Naive thymus-derived CD8-positive, alpha-beta T cell (primary cell): ENCODE results near the gene DDX31. TPM values are rescaled to one million over a fixed set of nuclear protein-coding genes. Genes with fewer than 3 reads are reported as not detected.

ENCODE experiments used
- ATAC-seq, 2 donors: fragments of 150-1000 bp; cut with Tn5 transposase in 1 of 2; sonication (Bioruptor Pico), chemical (Tn5 transposase) in 1 of 2; 1 replicate in 1 of 2; 2 replicates in 1 of 2; pipeline ENCODE4 v1.10.0; 2021; ENCODE audit warnings: mild to moderate bottlenecking in 2 of 2, moderate library complexity in 2 of 2
- POLR2A ChIA-PET: fragments of 350-600 bp; sonication (Branson Sonifier 250); formaldehyde crosslinking; loops from one replicate; lab custom pipeline; 2021; ENCODE audit warnings: antibody characterized with exemption; lab: Charles Lee
- DNase-seq, 10 donors: peaks; one replicate each; pipeline versions ENCODE4 v3.0.0 to v3.0.0-alpha.2; 2020 to 2022
- H3K27ac Mint-ChIP-seq, 10 donors: one replicate each; pipeline ENCODE4 v1.8.0; 2020 to 2022; ENCODE audit warnings: mild to moderate bottlenecking in 10 of 10, mixed read lengths in 10 of 10, moderate library complexity in 4 of 10, inconsistent platforms in 1 of 10
- H3K27me3 Mint-ChIP-seq, 5 donors: one replicate each; pipeline ENCODE4 v1.8.0; 2021 to 2022; ENCODE audit warnings: mixed read lengths in 5 of 5
- H3K36me3 Mint-ChIP-seq, 3 donors: one replicate each; pipeline ENCODE4 v1.8.0; 2020 to 2022; ENCODE audit warnings: mixed read lengths in 3 of 3, mild to moderate bottlenecking in 2 of 3, inconsistent platforms in 1 of 3
- H3K4me1 Mint-ChIP-seq, 4 donors: one replicate each; pipeline ENCODE4 v1.8.0; 2021 to 2022; ENCODE audit warnings: mixed read lengths in 4 of 4
- H3K4me3 Mint-ChIP-seq, 10 donors: one replicate each; pipeline ENCODE4 v1.8.0; 2020 to 2022; ENCODE audit warnings: mild to moderate bottlenecking in 10 of 10, mixed read lengths in 10 of 10, moderate library complexity in 6 of 10, inconsistent platforms in 1 of 10
- H3K9me3 Mint-ChIP-seq, 9 donors: one replicate each; pipeline ENCODE4 v1.8.0; 2020 to 2022; ENCODE audit warnings: mixed read lengths in 9 of 9, mild to moderate bottlenecking in 3 of 9, inconsistent platforms in 1 of 9, moderate library complexity in 1 of 9
- polyA plus RNA-seq, 3 donors: library from polyadenylated mRNA; unstranded; fragments of 300-500 nt; fragmentation: Illumina TruSeq; gene quantifications; one replicate each; pipeline ENCODE4 v1.2.3, GENCODE V29; 2021
- total RNA-seq, 8 experiments: library from RNA in 2 of 8; stranded (reverse) in 2 of 8; gene quantifications; one replicate each; pipeline ENCODE4 v1.2.3 and lab custom pipeline; 2021 to 2026

The DDX31 gene
- total and polyA plus RNA-seq, 5 experiments from 2014 or later = 6.2 to 25.2 (median 9.7) TPM

DNA sequence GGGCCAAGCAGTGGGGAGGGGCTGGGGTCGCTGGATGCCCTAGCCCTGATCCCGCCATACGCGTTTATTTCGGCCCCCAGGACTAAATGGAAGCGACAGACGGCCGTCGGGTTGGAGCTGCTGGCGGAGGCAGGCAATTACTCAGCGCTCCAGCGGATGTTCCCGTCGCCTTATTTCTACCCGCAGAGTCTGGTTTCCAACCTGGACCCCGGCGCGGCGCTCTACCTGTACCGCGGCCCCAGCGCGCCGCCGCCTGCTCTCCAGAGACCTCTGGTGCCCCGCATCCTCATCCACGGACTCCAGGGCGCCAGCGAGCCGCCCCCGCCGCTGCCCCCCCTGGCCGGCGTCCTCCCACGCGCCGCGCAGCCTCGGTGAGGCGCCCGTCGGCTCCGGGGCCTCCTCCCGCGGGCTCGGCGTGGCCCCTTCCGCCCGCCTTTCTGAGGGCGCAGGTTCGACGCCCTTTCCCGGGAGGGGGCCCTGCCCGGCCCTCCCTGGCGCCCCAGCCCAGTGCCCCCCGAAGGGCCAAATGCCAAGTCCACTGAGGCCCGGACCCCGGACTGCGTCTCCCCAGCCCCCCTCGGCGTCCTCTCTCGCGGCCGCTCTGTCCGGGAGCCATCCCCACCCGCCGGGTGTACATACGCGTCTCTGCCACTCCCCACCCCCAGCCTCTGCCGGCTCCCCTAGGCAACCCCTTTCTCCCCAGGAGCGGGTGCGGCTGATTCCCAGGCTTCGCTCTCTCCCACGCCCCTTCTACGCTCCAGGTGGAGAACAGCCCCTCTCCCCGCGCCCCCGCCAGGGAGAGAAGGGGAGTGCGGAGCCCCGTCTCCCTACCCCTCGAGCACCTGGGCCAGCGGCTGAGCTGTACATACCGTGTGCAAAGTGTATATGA is 80.4 kb downstream of the DDX31 start:
- H3K9me3 Mint-ChIP-seq = peaks cover 0 to 3% (median 0%) of the 10 kb centered on the region in 9 donors
- peak in 1 of 2 donors; percentile 29 for ATAC-seq

DNA sequence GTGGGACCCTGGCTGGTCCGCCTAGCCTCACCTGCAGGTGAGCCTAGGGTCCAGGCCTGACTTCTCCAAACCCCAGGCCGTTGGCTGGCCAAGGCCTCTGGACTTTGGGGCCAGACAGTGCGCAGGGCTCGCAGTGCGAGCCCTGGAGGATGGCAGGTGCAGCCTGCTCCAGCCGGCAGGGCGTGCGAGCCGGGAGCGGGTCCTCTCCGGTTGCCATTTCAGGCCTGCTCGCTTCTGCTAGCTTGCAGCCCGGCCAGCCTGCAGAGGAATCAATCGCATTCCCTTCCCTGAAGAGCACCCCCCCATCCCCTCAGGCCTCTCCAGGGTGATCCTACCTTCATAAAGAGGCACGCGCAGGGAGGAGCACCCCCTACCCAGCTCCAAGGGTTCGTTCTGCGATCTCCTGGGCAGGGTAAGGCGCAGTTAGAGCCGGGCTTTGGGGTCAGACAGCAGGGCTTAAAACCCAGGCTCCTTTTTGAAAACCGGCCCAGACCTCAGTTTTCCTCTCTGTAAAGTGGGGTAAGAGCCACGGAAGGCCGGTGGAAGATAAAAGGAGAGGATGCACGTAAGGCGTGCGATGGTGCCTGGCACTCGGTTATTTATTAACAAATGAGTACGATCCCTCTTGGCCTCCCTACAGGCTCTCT is 81.2 kb downstream of the DDX31 start:
- H3K4me3 Mint-ChIP-seq = no peak overlapping the region
- peaks cover 0 to 3% (median 0%) of the 10 kb centered on the region in 9 donors for H3K9me3 Mint-ChIP-seq
- POLR2A ChIA-PET = no interaction called here
- H3K36me3 Mint-ChIP-seq = peaks cover 6 to 10% (median 10%) of the 10 kb centered on the region in 3 donors
- peak overlapping the region in 1 of 10 donors; percentile 3 for H3K27ac Mint-ChIP-seq
- peaks cover 8 to 29% (median 13%) of the 10 kb centered on the region in 4 donors for H3K4me1 Mint-ChIP-seq
- no peak for ATAC-seq
- peaks cover 37 to 91% (median 60%) of the 10 kb centered on the region in 5 donors for H3K27me3 Mint-ChIP-seq
- no peak for DNase-seq

More for the DNA sequence above, 80.4 kb downstream of the DDX31 start:
- no peak for DNase-seq
- POLR2A ChIA-PET = no interaction called here
- Mint-ChIP-seq H3K27ac (peak overlapping the region in 1 of 10 donors; percentile 49), H3K27me3 (peaks cover 34 to 86% (median 57%) of the 10 kb centered on the region in 5 donors), H3K36me3 (peaks cover 6 to 17% (median 14%) of the 10 kb centered on the region in 3 donors), H3K4me3 (peak overlapping the region in 1 of 10 donors; percentile 21), H3K4me1 (peaks cover 8 to 29% (median 13%) of the 10 kb centered on the region in 4 donors)

DNA sequence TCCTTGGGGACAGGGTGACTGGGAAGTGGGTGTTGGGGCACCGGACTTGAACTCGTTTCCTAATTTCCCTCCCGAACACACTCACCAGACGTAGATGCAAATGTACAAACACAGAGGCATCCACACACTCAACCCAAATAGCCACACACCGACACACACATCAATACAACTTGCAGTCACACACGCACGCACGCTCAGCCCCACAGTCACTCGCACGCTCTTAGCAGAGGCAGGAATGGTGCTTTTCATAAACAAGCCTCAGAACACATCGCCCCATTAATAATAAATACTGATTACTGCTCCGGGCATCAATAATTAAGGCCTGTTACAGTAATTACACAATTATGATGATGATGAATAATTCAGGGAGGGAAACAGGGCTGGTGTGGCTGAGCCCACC is 81.7 kb downstream of the DDX31 start:
- POLR2A ChIA-PET = no interaction called here
- no peak for ATAC-seq
- DNase-seq = no peak
- no peak overlapping the region for H3K27ac Mint-ChIP-seq
- peaks cover 0 to 3% (median 0%) of the 10 kb centered on the region in 9 donors for H3K9me3 Mint-ChIP-seq
- peaks cover 5 to 6% (median 6%) of the 10 kb centered on the region in 3 donors for H3K36me3 Mint-ChIP-seq
- peaks cover 8 to 29% (median 13%) of the 10 kb centered on the region in 4 donors for H3K4me1 Mint-ChIP-seq
- no peak overlapping the region for H3K4me3 Mint-ChIP-seq
- peaks cover 37 to 91% (median 55%) of the 10 kb centered on the region in 5 donors for H3K27me3 Mint-ChIP-seq

DNA sequence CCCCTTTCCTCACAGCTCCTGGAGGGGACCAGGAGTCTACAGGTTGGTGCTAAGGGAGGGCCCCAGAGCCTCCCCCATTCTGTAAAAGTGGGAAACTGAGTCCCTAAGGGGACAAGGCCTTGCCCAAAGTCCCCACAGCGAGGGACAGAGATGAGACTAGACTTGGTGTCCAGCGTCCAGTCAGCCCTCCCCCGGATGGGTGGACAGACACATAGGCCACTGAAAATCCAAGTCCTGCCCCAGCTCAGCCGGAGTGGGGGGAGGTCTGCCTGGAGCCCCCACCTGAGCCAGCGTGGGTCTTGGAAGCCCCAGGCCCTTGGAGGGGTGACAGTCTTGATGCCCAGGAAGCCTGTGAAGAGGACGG is 82.2 kb downstream of the DDX31 start:
- POLR2A ChIA-PET = no interaction called here
- Mint-ChIP-seq H3K4me3 (no peak overlapping the region), H3K9me3 (peaks cover 0 to 3% (median 0%) of the 10 kb centered on the region in 9 donors), H3K27me3 (peaks cover 36 to 92% (median 55%) of the 10 kb centered on the region in 5 donors), H3K36me3 (peaks cover 4 to 6% (median 6%) of the 10 kb centered on the region in 3 donors), H3K27ac (no peak overlapping the region), H3K4me1 (peaks cover 8 to 29% (median 13%) of the 10 kb centered on the region in 4 donors)
- ATAC-seq = no peak
- DNase-seq = peak in 1 of 10 donors; percentile 53

DNA sequence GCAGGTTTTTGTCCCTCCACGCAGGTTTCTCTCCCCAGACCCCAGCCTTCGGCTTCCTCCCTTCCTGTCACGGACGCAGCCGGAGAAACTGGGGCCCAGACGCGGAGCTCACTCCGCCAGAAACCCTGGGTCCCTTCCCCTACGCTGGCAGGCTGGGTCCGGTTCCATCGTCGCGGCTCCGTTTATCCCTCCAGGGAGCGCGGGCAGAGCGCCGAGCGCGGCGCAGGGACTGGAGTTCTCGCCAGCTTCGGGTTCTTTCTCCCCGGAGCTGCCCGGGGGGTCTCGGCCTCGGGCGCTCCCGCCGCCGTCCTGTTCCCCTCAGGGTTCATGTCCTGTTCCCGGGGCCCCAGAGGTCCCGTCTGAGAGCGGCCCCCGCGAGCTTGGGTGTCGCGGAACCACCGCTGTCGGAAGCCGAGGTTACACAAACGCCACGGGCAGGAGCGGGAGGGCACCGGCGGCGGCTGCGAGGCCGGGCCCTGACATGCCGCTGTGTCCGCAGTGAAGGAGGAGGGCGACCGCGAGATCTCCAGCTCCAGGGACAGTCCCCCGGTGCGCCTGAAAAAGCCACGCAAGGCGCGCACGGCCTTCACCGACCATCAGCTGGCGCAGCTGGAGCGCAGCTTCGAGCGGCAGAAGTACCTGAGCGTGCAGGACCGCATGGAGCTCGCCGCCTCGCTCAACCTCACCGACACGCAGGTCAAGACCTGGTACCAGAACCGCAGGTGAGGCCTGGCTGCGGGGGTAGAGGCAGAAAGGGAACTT is 82.8 kb downstream of the DDX31 start:
- H3K27ac Mint-ChIP-seq = no peak overlapping the region
- H3K9me3 Mint-ChIP-seq = peaks cover 0 to 3% (median 0%) of the 10 kb centered on the region in 9 donors
- peaks cover 8 to 25% (median 13%) of the 10 kb centered on the region in 4 donors for H3K4me1 Mint-ChIP-seq
- H3K36me3 Mint-ChIP-seq = peaks cover 4 to 6% (median 6%) of the 10 kb centered on the region in 3 donors
- peaks cover 34 to 89% (median 50%) of the 10 kb centered on the region in 5 donors for H3K27me3 Mint-ChIP-seq
- H3K4me3 Mint-ChIP-seq = no peak overlapping the region
- no peak for ATAC-seq
- POLR2A ChIA-PET = no interaction called here
- peak in 1 of 10 donors; percentile 50 for DNase-seq

DNA sequence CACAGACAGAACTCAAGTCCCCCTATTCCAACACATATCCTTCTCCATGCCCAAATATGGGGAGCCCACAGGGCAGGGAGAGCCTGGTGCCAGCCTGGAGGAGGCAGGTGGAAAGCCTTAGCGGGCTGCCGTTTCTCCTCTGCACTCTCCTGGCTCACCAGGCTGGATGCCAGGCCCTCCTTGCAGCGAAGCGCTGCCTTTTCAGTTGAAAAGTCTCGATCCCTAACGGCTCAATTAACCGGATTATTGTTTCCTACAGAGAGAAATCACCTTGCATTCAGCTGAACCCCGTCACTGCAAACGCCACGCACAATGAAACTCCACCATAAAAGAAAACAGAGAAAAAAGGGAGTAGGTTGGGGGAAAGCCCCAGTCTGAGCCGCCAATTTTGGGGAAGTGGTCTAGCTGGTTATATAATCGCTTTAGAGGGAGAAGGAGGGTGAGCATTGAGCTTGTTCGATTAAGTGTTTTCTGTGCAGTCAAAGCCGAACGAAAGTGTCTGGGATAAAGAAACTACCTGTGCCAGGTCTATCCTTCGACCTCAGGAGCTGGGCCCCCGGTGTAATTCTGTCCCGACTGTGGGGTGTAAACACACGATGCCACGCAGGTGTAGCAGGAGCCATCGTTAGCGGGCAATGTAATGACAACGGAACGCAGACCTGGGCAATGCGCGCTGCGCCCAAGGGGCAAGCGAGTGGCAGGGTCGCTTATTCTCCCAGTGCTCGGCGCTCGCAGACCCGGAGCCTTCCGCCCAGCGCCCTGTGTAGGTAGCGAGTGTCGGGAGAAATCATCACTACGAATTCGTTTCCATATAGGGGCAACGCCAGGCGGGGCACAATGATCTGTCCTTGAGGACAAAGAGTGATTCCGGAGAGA is 83.6 kb downstream of the DDX31 start:
- Mint-ChIP-seq H3K4me1 (peaks cover 8 to 27% (median 13%) of the 10 kb centered on the region in 4 donors), H3K27ac (peak overlapping the region in 1 of 10 donors; percentile 37), H3K36me3 (peaks cover 4 to 6% (median 6%) of the 10 kb centered on the region in 3 donors), H3K27me3 (peaks cover 31 to 89% (median 48%) of the 10 kb centered on the region in 5 donors), H3K4me3 (no peak overlapping the region), H3K9me3 (peaks cover 0 to 3% (median 0%) of the 10 kb centered on the region in 9 donors)
- ATAC-seq = no peak
- DNase-seq = no peak
- POLR2A ChIA-PET = no interaction called here

DNA sequence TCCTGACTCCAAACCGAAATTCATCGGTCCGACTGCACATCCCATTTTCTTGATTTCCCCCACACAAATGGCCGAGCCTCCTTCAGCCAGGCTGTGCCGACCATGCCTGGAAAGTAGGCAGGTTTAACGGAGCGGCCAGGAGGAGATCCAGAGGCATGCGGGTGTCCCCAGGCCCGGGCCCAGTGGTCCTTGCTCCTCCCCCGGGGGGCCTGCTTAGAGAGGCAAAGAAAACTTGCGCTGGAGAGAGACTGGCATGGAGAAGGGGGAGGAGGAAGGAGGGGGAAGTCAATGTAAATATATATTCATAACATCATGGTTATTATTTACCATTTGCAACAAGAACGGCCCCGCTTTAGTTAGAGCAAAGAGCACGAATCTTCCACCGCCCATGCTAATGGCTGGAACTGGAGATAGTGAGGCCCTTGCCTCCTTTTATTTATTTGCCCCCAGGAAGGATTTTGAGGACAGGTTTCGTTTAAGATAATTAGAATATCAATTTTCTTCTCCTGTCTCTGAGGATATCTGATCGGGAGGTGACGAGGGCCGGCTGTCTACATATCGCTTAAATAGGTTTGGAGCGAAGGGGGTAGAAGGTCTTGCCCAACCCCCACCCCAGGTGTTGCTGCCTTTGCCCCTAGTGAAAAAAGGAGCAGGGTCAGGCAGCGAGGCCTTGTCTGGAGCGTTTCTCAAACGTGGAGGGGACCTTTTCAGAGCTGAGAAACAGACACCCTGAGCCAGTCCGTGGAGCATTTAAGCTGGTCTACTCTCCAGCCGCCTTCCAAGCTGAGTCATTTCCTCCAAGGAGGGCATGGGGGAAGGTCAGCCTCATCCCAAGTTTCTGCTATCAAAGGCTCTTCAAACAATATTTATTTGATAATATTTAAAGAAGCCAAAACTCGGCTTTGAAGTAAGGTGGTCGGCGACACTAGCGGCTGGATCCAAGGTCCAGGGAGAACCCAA is 84.9 kb downstream of the DDX31 start:
- Mint-ChIP-seq H3K27me3 (peaks cover 31 to 79% (median 41%) of the 10 kb centered on the region in 5 donors), H3K4me3 (peak overlapping the region in 1 of 10 donors; percentile 38), H3K4me1 (peaks cover 4 to 18% (median 12%) of the 10 kb centered on the region in 4 donors), H3K9me3 (peaks cover 0 to 3% (median 0%) of the 10 kb centered on the region in 9 donors), H3K27ac (no peak overlapping the region), H3K36me3 (peaks cover 3 to 6% (median 6%) of the 10 kb centered on the region in 3 donors)
- ATAC-seq (no peak), DNase-seq (peak in 1 of 10 donors; percentile 26)
- POLR2A ChIA-PET = no interaction called here

DNA sequence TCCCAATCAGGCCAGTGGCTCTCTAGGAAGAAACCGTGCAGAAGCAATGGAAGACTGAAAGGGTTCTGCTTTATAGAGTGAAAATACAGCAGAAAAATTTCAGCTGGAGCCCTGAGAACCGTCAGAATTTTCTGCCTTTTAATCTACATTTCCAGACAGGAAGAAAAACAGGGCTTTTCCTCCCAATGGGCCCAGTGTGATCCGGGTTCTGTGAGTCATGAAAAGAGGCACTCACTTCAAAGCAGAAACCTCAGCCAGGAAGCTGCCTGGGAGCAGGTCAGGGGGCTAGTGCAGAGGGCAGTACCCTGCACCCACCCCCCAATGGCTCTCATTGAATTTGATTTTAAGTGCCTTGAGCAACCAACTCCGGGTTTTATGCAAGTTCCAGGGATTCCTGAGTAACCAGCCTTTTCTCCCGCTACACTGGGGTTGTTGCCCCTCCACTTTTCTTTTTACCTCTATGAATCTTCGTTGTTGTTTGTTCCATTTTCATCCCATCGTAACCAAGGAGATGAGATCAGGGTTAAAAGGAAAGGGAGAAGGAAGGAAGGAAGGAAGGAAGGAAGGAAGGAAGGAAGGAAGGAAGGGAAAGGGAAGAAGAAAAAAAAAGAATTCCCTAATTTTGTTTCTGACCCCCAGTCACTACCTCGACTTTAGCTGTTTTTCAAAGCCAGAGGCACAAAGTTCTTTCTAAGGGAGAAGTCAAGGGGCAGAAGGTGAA is 86.0 kb downstream of the DDX31 start:
- Mint-ChIP-seq H3K27ac (no peak overlapping the region), H3K4me1 (peaks cover 3 to 14% (median 11%) of the 10 kb centered on the region in 4 donors), H3K36me3 (peaks cover 6% of the 10 kb centered on the region in 3 donors), H3K9me3 (peaks cover 0 to 3% (median 0%) of the 10 kb centered on the region in 9 donors), H3K27me3 (peaks cover 32 to 78% (median 40%) of the 10 kb centered on the region in 5 donors), H3K4me3 (peak overlapping the region in 2 of 10 donors; percentile 10 to 24)
- ATAC-seq (no peak), DNase-seq (no peak)
- POLR2A ChIA-PET = no interaction called here

DNA sequence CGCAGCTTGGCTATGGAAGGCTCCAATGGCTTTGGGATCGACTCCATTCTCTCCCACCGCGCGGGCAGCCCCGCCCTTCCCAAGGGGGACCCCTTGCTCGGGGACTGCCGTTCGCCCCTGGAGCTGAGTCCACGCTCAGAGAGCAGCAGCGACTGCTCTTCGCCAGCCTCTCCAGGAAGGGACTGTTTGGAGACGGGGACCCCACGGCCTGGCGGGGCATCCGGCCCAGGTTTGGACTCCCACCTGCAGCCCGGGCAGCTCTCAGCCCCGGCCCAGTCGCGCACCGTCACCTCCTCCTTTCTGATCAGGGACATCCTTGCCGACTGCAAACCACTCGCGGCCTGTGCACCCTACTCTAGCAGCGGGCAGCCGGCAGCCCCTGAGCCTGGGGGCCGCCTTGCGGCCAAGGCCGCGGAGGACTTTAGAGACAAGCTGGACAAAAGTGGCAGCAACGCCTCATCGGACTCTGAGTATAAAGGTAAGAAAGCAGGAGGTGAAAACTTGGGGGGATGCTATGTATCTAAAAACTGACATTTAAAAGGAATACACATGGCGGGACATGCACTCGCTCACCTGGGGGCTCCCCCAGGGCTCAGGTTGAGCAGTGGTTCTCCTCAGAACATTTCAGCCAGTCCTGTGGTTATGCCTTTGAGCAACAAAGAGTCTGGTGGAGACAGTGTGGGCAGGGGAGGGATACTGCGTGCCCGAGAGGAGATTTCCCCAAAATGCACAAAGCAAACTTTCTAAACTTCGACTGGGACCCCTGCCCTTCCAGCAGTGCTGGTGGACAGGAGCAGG is 86.8 kb downstream of the DDX31 start:
- ATAC-seq = no peak

More for the DNA sequence above, 86.8 kb downstream of the DDX31 start:
- Mint-ChIP-seq H3K4me3 (peak overlapping the region in 2 of 10 donors; percentile 10 to 24), H3K9me3 (peaks cover 0 to under 1% (median 0%) of the 10 kb centered on the region in 9 donors), H3K36me3 (peaks cover 6 to 8% (median 6%) of the 10 kb centered on the region in 3 donors), H3K27me3 (peaks cover 33 to 78% (median 44%) of the 10 kb centered on the region in 5 donors), H3K27ac (no peak overlapping the region), H3K4me1 (peaks cover 4 to 12% (median 10%) of the 10 kb centered on the region in 4 donors)
- DNase-seq = no peak
- POLR2A ChIA-PET = interaction anchor here (1.0 kb wide), 1 partner anchor 9 kb away, joined by 4 read pairs; no protein-coding TSS in a partner anchor
